NCI-H524 treated with DMSO at 0.1 percent for 48 hours (cell line): ENCODE results near the gene MUC6.
"Not testable (repeated sequence)": the region's sequence is repeated elsewhere in the genome, so short reads cannot be mapped to it uniquely, and the experiment has no call there.

Source experiments
- DNase-seq: peaks from one replicate; lab custom pipeline; 2025; lab: John Stamatoyannopoulos, UW

The MUC6 gene

GRCh38 chr11:1023811-1024596 lies 12.5 kb downstream of the MUC6 start:
- no peak for DNase-seq

DNA sequence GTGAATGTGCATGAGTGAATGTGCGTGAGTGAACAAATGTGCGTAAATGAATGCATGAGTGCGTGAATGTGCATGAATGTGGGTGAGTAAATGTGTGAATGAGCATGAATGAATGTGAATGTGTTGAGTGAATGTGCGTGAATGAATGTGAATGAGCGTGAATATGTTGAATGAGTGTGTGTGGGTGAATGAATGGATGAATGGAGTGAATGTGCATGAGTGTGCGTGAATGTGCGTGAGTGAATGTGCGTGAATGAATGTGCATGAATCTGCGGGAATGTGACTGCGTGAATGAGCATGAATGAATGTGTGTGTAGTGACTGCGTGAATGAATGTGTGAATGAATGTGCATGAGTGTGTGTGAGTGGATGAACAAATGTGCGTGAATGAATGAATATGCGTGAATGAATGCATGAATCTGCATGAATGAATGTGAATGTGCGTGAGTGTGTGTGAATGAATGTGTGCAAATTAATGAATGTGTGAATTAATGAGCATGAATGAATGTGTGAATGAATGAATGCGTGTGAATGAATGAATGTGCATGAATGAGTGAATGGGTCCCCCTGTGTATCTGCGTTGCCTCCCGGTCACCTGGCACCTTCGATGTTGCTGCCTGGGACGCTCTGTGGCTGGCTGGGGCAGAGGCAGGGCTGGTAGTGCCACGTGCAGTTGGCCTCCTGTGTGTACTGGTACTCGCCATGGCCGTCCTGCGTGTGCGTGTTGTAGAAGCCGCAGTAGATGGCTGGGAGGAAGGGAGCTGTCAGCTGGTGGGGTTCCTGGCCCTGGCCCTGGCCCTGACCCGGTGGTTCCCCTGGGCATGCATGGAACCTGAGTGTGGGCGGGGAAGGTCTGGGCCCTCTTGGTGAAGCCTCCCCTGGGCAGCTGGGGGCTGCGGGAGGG lies 13.4 kb downstream of the MUC6 start:
- DNase-seq: no peak

GRCh38 chr11:1022411-1022810 lies 14.1 kb downstream of the MUC6 start:
- DNase-seq: no peak

- DNase-seq: no peak
These were observed 16.2 kb downstream of the MUC6 start for GRCh38 chr11:1020211-1020905.

- no peak for DNase-seq
These were observed 17.1 kb downstream of the MUC6 start for GRCh38 chr11:1019321-1019910.

DNA sequence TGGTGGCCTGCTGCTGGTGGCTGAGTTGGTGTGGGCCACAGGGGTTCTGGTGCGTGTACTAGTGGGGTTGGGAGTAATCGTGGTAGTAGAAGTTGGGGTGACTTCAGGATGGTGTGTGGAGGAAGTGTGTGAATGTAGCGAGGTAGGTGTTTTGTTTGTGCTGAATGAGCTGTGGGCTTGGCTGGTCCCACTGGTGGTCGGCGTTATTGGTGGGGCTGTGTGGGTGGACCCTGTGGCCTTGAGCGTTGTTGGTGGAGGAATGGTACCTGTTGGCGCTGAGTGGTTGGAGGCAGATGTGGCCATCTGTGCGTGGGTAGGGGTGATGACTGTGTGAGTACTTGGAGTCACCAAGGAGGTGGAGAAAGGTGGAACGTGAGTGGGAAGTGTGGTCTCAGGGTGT lies 18.4 kb downstream of the MUC6 start:
- DNase-seq: no peak

GRCh38 chr11:1017269-1018005 lies 19.1 kb downstream of the MUC6 start:
- no peak for DNase-seq

GRCh38 chr11:1016610-1017126 lies 19.9 kb downstream of the MUC6 start:
- DNase-seq: not testable (repeated sequence)

GRCh38 chr11:1015826-1016545 lies 20.5 kb downstream of the MUC6 start:
- DNase-seq: no peak

DNA sequence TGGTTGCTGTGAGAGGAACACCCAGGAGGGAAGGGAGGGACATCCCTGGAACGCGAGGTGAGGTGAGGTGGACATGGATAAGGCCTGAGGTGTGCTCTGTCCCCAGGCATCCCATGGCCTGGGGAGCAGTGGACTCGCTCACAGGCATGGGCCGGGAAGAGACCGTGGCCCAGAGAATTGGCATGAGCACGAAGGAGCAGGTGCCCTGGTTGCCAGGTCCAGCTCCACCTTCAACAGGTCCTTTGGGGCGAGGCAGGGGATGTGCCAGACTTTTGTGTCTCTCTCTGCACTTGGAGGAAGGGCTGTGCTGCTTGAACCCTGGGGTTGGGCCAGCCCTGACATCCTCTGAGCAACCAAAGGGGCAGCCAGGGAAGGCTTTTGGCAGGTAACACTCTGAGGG lies 21.5 kb downstream of the MUC6 start:
- no peak for DNase-seq

- DNase-seq: no peak
These were observed 22.2 kb downstream of the MUC6 start for GRCh38 chr11:1014276-1014675.

GRCh38 chr11:1013631-1013935 lies 22.9 kb downstream of the MUC6 start:
- DNase-seq: no peak

- no peak for DNase-seq
These were observed 23.5 kb downstream of the MUC6 start for GRCh38 chr11:1012740-1013630.

DNA sequence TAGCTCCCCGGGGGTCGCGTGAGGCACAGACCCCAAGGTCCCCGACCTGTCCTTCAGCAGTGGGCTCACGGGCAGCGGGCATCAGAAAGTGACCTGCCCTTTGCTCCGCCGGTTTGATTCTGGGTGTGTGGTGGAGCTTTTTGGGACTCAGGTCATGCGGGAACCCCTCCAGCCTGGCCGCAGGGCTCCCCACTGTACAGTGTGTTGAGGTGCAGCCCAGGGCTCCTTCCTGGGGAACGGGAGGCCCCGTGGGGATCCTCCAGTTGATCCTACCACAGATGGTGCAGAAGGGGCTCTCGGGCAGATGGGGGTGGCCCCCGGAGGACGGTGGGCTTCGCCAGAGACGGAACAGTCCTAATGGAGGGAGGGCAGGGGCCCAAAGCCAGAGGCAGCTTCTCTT lies 24.2 kb downstream of the MUC6 start:
- DNase-seq: no peak

- no peak for DNase-seq
These were observed 25.2 kb downstream of the MUC6 start for GRCh38 chr11:1011320-1011698.

- no peak for DNase-seq
These were observed 25.8 kb downstream of the MUC6 start for GRCh38 chr11:1010551-1011319.

GRCh38 chr11:1009991-1010390 lies 26.5 kb downstream of the MUC6 start:
- DNase-seq: no peak

DNA sequence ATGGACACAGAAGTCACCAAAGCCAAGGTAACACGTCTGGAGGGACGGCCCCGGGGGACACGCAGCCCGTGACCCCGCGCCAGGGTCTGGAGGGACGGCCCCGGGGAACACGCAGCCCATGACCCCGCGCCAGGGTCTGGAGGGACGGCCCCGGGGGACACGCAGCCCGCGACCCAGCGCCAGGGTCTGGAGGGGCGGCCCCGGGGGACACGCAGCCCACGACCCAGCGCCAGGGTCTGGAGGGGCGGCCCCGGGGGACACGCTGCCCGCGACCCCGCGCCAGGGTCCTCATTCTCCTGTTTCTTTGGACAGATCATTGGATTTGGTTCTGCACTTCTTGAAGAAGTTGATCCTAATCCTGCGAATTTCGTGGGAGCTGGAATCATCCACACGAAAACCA lies 27.1 kb downstream of the MUC6 start:
- no peak for DNase-seq

DNA sequence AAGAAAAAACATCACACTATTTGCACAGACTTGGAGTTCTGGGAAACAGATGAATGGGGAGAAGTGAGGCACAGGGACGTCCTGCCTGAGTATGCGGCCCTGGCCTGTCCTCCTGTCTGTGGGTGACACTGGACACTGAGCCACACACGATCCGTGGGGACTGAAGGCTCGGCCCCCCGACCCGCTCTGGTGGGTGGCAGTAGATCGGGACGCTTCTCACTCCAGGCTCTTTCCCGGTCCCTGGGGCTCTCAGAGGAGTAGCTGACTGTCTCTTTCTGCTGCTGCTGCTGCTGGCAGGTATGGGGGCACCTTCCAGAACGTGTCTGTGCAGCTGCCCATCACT lies 27.7 kb downstream of the MUC6 start:
- no peak for DNase-seq
